Right lobe of liver (tissue), 6 donors: ENCODE data around the gene NEDD9. TPM values are rescaled to one million over a fixed set of nuclear protein-coding genes. Genes with fewer than 3 reads are reported as not detected.

ENCODE experiments used
- ATAC-seq, 4 donors: fragments of 200-7000 bp; cut with Tn5 transposase; one replicate each; pipeline ENCODE4 v1.9.1; 2020; ENCODE audit warnings: mild to moderate bottlenecking in 4 of 4, moderate library complexity in 4 of 4
- DNase-seq, 3 donors: peaks; one replicate each; pipeline ENCODE4 v3.0.0-alpha.2; 2020
- H3K27ac ChIP-seq, 3 donors: fragments of 200-600 bp; one replicate each; pipeline ENCODE4 v1.8.0; 2022
- H3K27me3 ChIP-seq, 2 donors: fragments of 200-600 bp; one replicate each; pipeline ENCODE4 v1.8.0; 2022
- H3K36me3 ChIP-seq, 4 donors: fragments of 200-600 bp; sonication (generic) in 1 of 4; one replicate each; pipeline versions ENCODE4 v1.5.1 to v1.8.0; 2017 to 2022; ENCODE audit warnings: control low read depth in 1 of 4
- H3K4me1 ChIP-seq, 4 donors: fragments of 200-600 bp; sonication (generic) in 1 of 4; one replicate each; pipeline versions ENCODE4 v1.5.1 to v1.8.0; 2017 to 2022; ENCODE audit warnings: control low read depth in 1 of 4
- H3K4me3 ChIP-seq, 3 donors: fragments of 200-600 bp; one replicate each; pipeline ENCODE4 v1.8.0; 2022
- H3K9me3 ChIP-seq, 4 donors: fragments of 200-600 bp; sonication (generic) in 1 of 4; one replicate each; pipeline versions ENCODE4 v1.5.1 to v1.8.0; 2017 to 2022; ENCODE audit warnings: control low read depth in 1 of 4
- POLR2A ChIP-seq: fragments of 450-650 bp; IDR thresholded peaks from one replicate; pipeline ENCODE4 v1.6.1; 2017; ENCODE audit warnings: antibody characterized with exemption, mild to moderate bottlenecking
- whole genome bisulfite sequencing: methylation state at CpG from one replicate; pipeline ENCODE4 v1.1.6; 2018; ENCODE audit warnings: low coverage, low lambda C conversion rate; ENCODE audit not compliant: insufficient coverage; ENCODE audit errors: missing lambda C conversion rate; 5-methylcytosine and 5-hydroxymethylcytosine counted together
- intact Hi-C, 2 donors: fragments of 100-400 bp; cut with DNase I; formaldehyde crosslinking; loops; one replicate each; pipeline versions ENCODE4 v1.11.2 to v1.14.1; 2022
- total RNA-seq, 6 experiments: library from RNA; depleted of rRNA in 2 of 6; stranded (reverse); fragments of >200 nt in 2 of 6; fragmentation: NEBNext Ultra II Directional in 3 of 6; extraction: Animal tissue kit (Norgen Biotek cat#: 25700) in 3 of 6; gene quantifications; one replicate each; pipeline versions ENCODE4 v1.1.0 to v1.2.4, GENCODE V29; 2016 to 2023
- TF ChIP-seq, protein P1 (sequence below), 4 donors: fragments of 200-600 bp in 3 of 4; fragments of 450-650 bp in 1 of 4; IDR thresholded peaks; one replicate each; pipeline versions ENCODE4 v1.5.1 to v1.8.0; 2016 to 2022; ENCODE audit warnings: antibody characterized with exemption in 4 of 4, mild to moderate bottlenecking in 2 of 4
- donor health status: DM: no; HTN: yes; CAD: no.
- donor health status: DM: no; HTN: no; CAD: no.
- donor health status: DM: no; HTN: no; CAD: no.
- donor health status: DM: no; HTN: yes; CAD: no.
- donor health status: DM: no; HTN: yes; CAD: no.

Gene NEDD9
- total RNA-seq, 6 experiments from 2014 or later: 5.1 to 59.8 (median 26.2) TPM

DNA sequence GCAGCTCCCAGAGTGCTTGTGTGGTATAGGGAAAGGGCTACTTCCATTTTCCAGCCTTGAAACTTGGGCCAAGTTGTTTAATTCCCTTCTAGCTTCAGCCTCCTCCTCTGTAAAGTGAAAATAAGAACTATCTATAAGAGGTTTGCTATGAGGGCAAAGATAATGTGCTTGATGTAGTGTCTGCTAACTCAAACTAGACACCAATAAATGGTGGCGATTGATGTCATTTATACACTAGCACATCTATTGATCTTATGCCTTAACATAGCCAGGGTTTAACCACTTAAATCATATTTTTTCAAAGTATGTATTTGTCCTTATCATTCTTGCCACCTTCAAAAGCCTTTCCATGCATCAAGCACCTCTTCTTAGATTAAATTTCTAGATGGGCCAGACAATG is 55.2 kb downstream of the NEDD9 start:
- Histone ChIP-seq H3K27me3 (no peaks in the 10 kb centered on the region), H3K4me1 (peaks cover 0 to 4% (median 0%) of the 10 kb centered on the region in 4 donors), H3K4me3 (no peak overlapping the region), H3K9me3 (no peaks in the 10 kb centered on the region), H3K27ac (no peak overlapping the region), H3K36me3 (no peaks in the 10 kb centered on the region)
- TF ChIP-seq, protein P1, sequence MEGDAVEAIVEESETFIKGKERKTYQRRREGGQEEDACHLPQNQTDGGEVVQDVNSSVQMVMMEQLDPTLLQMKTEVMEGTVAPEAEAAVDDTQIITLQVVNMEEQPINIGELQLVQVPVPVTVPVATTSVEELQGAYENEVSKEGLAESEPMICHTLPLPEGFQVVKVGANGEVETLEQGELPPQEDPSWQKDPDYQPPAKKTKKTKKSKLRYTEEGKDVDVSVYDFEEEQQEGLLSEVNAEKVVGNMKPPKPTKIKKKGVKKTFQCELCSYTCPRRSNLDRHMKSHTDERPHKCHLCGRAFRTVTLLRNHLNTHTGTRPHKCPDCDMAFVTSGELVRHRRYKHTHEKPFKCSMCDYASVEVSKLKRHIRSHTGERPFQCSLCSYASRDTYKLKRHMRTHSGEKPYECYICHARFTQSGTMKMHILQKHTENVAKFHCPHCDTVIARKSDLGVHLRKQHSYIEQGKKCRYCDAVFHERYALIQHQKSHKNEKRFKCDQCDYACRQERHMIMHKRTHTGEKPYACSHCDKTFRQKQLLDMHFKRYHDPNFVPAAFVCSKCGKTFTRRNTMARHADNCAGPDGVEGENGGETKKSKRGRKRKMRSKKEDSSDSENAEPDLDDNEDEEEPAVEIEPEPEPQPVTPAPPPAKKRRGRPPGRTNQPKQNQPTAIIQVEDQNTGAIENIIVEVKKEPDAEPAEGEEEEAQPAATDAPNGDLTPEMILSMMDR (IDR thresholded peaks at IDR 0.05): no peak
- no peak for TF ChIP-seq POLR2A
- DNase-seq (no peak), ATAC-seq (no peak)
- intact Hi-C loops: no loop called here
- WGBS: 100% methylated on average over 1 of the region's 1 CpG

DNA sequence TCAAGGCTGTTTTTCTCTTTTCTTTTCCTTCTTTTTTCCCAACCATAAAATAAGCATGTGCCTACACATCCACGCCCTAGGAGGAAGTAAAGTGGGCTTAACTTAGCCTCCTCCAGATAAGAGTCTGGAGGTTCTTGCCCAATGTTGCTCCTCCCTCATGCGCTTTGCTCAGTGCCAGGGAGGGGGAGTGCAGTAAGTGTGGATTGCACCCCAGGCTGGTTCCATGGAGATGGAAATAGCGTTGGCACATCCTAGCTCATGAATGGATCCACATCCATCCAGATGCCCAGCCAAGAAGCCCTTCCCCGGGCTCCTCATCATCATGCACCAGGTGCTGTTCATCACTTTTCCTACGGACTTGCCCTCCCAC is 58.2 kb downstream of the NEDD9 start:
- H3K27ac ChIP-seq: no peak overlapping the region
- peaks cover 0 to 5% (median 0%) of the 10 kb centered on the region in 4 donors for H3K4me1 ChIP-seq
- ATAC-seq (no peak), DNase-seq (no peak)
- 91% methylated on average over 5 of the region's 5 CpGs for WGBS
- no peaks in the 10 kb centered on the region for H3K36me3 ChIP-seq
- TF ChIP-seq POLR2A: no peak
- TF ChIP-seq, protein P1 (IDR thresholded peaks at IDR 0.05): no peak
- H3K9me3 ChIP-seq: no peaks in the 10 kb centered on the region
- no peak overlapping the region for H3K4me3 ChIP-seq
- intact Hi-C loops: no loop called here
- no peaks in the 10 kb centered on the region for H3K27me3 ChIP-seq

- no peak for TF ChIP-seq POLR2A
- TF ChIP-seq, protein P1 (IDR thresholded peaks at IDR 0.05): peak; percentile 76 to 87 (median 86)
- intact Hi-C loops: no loop called here
- WGBS: 12% methylated on average over 17 of the region's 17 CpGs
Observed at GRCh38 chr6:11172501-11173327, 59.8 kb downstream of the NEDD9 start.

DNA sequence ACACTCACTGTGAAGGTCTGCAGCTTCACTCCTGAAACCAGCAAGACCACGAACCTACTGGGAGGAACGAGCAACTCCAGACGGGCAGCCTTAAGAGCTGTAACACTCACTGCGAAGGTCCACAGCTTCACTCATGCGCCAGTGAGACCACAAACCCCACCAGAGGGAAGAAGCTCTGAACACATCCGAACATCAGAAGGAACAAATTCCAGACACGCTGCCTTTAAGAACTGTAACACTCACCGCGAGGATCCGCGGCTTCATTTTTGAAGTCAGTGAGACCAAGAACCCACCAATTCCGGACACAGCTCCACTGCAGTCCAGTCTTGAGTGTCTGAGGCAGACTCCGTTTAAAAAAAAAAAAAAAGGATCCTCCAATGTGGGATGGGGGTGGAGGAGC is 60.5 kb downstream of the NEDD9 start:
- no peaks in the 10 kb centered on the region for H3K9me3 ChIP-seq
- DNase-seq (no peak), ATAC-seq (no peak)
- peaks cover 0 to 5% (median 0%) of the 10 kb centered on the region in 4 donors for H3K4me1 ChIP-seq
- no peaks in the 10 kb centered on the region for H3K36me3 ChIP-seq
- intact Hi-C loops: no loop called here
- WGBS: 97% methylated on average over 7 of the region's 13 CpGs
- H3K27me3 ChIP-seq: no peaks in the 10 kb centered on the region
- H3K27ac ChIP-seq: no peak overlapping the region
- TF ChIP-seq POLR2A: no peak
- TF ChIP-seq, protein P1 (IDR thresholded peaks at IDR 0.05): no peak
- no peak overlapping the region for H3K4me3 ChIP-seq

More at GRCh38 chr6:11172501-11173327, 59.8 kb downstream of the NEDD9 start:
- no peak overlapping the region for H3K4me3 ChIP-seq
- no peak overlapping the region for H3K27ac ChIP-seq
- ATAC-seq (peak; percentile 78 to 87 (median 84)), DNase-seq (peak; percentile 68 to 74 (median 70))
- no peaks in the 10 kb centered on the region for H3K9me3 ChIP-seq
- no peaks in the 10 kb centered on the region for H3K27me3 ChIP-seq
- peaks cover 0 to 5% (median 0%) of the 10 kb centered on the region in 4 donors for H3K4me1 ChIP-seq
- no peaks in the 10 kb centered on the region for H3K36me3 ChIP-seq
